Gastrocnemius medialis (tissue), 4 donors: ENCODE results near the gene FRAS1. TPM values are rescaled to one million over a fixed set of nuclear protein-coding genes. Genes with fewer than 3 reads are reported as not detected.

Source experiments
- ATAC-seq, 2 donors: fragments of 150-250 bp; one replicate each; pipeline ENCODE4 v1.9.1; 2016
- DNase-seq, 2 donors: peaks; one replicate each; pipeline ENCODE4 v3.0.0-alpha.2; 2019
- H3K27ac ChIP-seq, 4 donors: fragments of 200-600 bp; sonication (generic); 1 replicate in 1 of 4; 2 replicates in 3 of 4; pipeline ENCODE4 v1.5.1; 2016 to 2018; ENCODE audit warnings: mild to moderate bottlenecking in 2 of 4, moderate library complexity in 1 of 4
- H3K27me3 ChIP-seq, 3 donors: fragments of 200-600 bp; sonication (generic) in 2 of 3; 1 replicate in 1 of 3; 2 replicates in 2 of 3; pipeline versions ENCODE4 v1.5.1 to v1.6.0; 2016 to 2019; ENCODE audit warnings: mild to moderate bottlenecking in 1 of 3, moderate library complexity in 1 of 3
- H3K36me3 ChIP-seq, 2 donors: fragments of 200-600 bp; sonication (generic) in 1 of 2; one replicate each; pipeline ENCODE4 v1.5.1; 2017 to 2018
- H3K4me1 ChIP-seq, 2 donors: fragments of 200-600 bp; sonication (generic) in 1 of 2; one replicate each; pipeline ENCODE4 v1.5.1; 2016 to 2017; ENCODE audit warnings: mild to moderate bottlenecking in 2 of 2
- H3K4me3 ChIP-seq, 4 donors: fragments of 200-600 bp; sonication (generic) in 3 of 4; 1 replicate in 1 of 4; 2 replicates in 3 of 4; pipeline ENCODE4 v1.5.1; 2016 to 2019; ENCODE audit warnings: mild to moderate bottlenecking in 2 of 4
- H3K9me3 ChIP-seq, 3 donors: fragments of 200-600 bp; sonication (generic) in 2 of 3; 1 replicate in 1 of 3; 2 replicates in 2 of 3; pipeline ENCODE4 v1.5.1; 2016 to 2019
- CTCF ChIP-seq, 5 experiments: fragments of 450-650 bp in 3 of 5; fragments of 200-600 bp in 2 of 5; sonication (generic) in 2 of 5; IDR thresholded peaks in 4 of 5; conservative IDR thresholded peaks in 1 of 5; 1 replicate in 4 of 5; 2 replicates in 1 of 5; pipeline ENCODE4 v1.5.1; 2016 to 2019; ENCODE audit warnings: antibody characterized with exemption in 5 of 5, mild to moderate bottlenecking in 3 of 5, moderate library complexity in 3 of 5
- POLR2A ChIP-seq, 2 donors: fragments of 450-650 bp; IDR thresholded peaks; one replicate each; pipeline ENCODE4 v1.6.1; 2017; ENCODE audit warnings: antibody characterized with exemption in 2 of 2, mild to moderate bottlenecking in 2 of 2, moderate library complexity in 2 of 2
- in situ Hi-C, 4 donors: fragments of 200-750 bp; cut with MboI; loops; one replicate each; pipeline versions ENCODE4 v1.15.0 to v1.8.0; 2017; ENCODE audit warnings: low sequenced_read_pairs in 4 of 4
- intact Hi-C: fragments of 100-400 bp; cut with DNase I; formaldehyde crosslinking; loops from one replicate; pipeline ENCODE4 v1.15.1; 2023; ENCODE audit warnings: low total_unique reads
- total RNA-seq, 4 donors: library from RNA; depleted of rRNA; stranded (reverse); fragments of >200 nt; gene quantifications; one replicate each; pipeline versions ENCODE4 v1.1.0 to v1.2.3, GENCODE V29; 2016

The FRAS1 gene
- total RNA-seq, 4 donors from 2014 or later = 0.39 to 0.64 (median 0.46) TPM

- DNase-seq = no peak
Measured at GRCh38 chr4:78386679-78387078, 329.6 kb downstream of the FRAS1 start.

GRCh38 chr4:78395642-78396041, 338.5 kb downstream of the FRAS1 start:
- Histone ChIP-seq H3K27me3 (no peaks in the 10 kb centered on the region), H3K9me3 (no peaks in the 10 kb centered on the region), H3K4me3 (no peak overlapping the region), H3K36me3 (no peaks in the 10 kb centered on the region), H3K27ac (no peak overlapping the region), H3K4me1 (no peaks in the 10 kb centered on the region)
- no peak for DNase-seq
- intact Hi-C loops (no loop called here), in situ Hi-C loops (no loop called here)
- TF ChIP-seq CTCF (IDR thresholded peaks at IDR 0.05 in 4 of 5, conservative IDR thresholded peaks at IDR 0.05 in 1 of 5) = no peak
- TF ChIP-seq POLR2A (IDR thresholded peaks at IDR 0.05) = no peak
- ATAC-seq = no peak

More at GRCh38 chr4:78386679-78387078, 329.6 kb downstream of the FRAS1 start:
- TF ChIP-seq CTCF (IDR thresholded peaks at IDR 0.05 in 4 of 5, conservative IDR thresholded peaks at IDR 0.05 in 1 of 5) (no peak), POLR2A (IDR thresholded peaks at IDR 0.05) (no peak)
- Histone ChIP-seq H3K4me3 (no peak overlapping the region), H3K36me3 (peaks cover 0 to 6% of the 10 kb centered on the region in 2 donors), H3K27me3 (no peaks in the 10 kb centered on the region), H3K4me1 (no peaks in the 10 kb centered on the region), H3K9me3 (no peaks in the 10 kb centered on the region), H3K27ac (no peak overlapping the region)
- in situ Hi-C loops = no loop called here
- no peak for ATAC-seq
- intact Hi-C loops = no loop called here

GRCh38 chr4:78396613-78397291, 339.6 kb downstream of the FRAS1 start:
- DNase-seq (no peak), ATAC-seq (no peak)
- TF ChIP-seq POLR2A (IDR thresholded peaks at IDR 0.05) (no peak), CTCF (IDR thresholded peaks at IDR 0.05 in 4 of 5, conservative IDR thresholded peaks at IDR 0.05 in 1 of 5) (no peak)
- Histone ChIP-seq H3K9me3 (no peaks in the 10 kb centered on the region), H3K27me3 (no peaks in the 10 kb centered on the region), H3K4me1 (no peaks in the 10 kb centered on the region), H3K27ac (no peak overlapping the region), H3K4me3 (no peak overlapping the region), H3K36me3 (no peaks in the 10 kb centered on the region)
- in situ Hi-C loops = no loop called here
- intact Hi-C loops = no loop called here

- DNase-seq (no peak), ATAC-seq (no peak)
- H3K4me1 ChIP-seq = no peaks in the 10 kb centered on the region
- in situ Hi-C loops = no loop called here
- H3K36me3 ChIP-seq = no peaks in the 10 kb centered on the region
- intact Hi-C loops = no loop called here
- no peak overlapping the region for H3K4me3 ChIP-seq
- H3K27me3 ChIP-seq = no peaks in the 10 kb centered on the region
- no peaks in the 10 kb centered on the region for H3K9me3 ChIP-seq
- no peak for TF ChIP-seq POLR2A (IDR thresholded peaks at IDR 0.05)
- no peak for TF ChIP-seq CTCF (IDR thresholded peaks at IDR 0.05 in 4 of 5, conservative IDR thresholded peaks at IDR 0.05 in 1 of 5)
- no peak overlapping the region for H3K27ac ChIP-seq
Measured at GRCh38 chr4:78397292-78397630, 340.1 kb downstream of the FRAS1 start.
